Endothelial cell of umbilical vein (primary cell): ENCODE results near the gene GOLPH3. TPM values are rescaled to one million over a fixed set of nuclear protein-coding genes. Genes with fewer than 3 reads are reported as not detected.

ENCODE experiments used
- BruUV-seq: library from RNA; stranded (reverse); fragments of 400-500 nt; replicated peaks from 2 replicates; lab custom pipeline; 2021; lab: Mats Ljungman, UMichigan
- CTCF ChIA-PET: fragments of 300-600, 350-600 bp; sonication (Branson Sonifier 250); formaldehyde crosslinking; loops from one replicate; lab custom pipeline; 2021; ENCODE audit warnings: antibody characterized with exemption, inconsistent platforms; lab: Charles Lee
- POLR2A ChIA-PET: fragments of 300-600, 350-600 bp; sonication (Branson Sonifier 250); formaldehyde crosslinking; loops from one replicate; lab custom pipeline; 2021; ENCODE audit warnings: antibody characterized with exemption, inconsistent platforms; lab: Charles Lee
- DNase-seq: peaks from one replicate; pipeline ENCODE4 v3.0.0-alpha.2; 2011; ENCODE audit warnings: low read depth, low spot score
- FAIRE-seq: peaks from 2 replicates; lab custom pipeline; 2011; peaks lifted over from hg19 to GRCh38; lab: Jason Lieb, UNC
- H2AFZ ChIP-seq: 2 replicates; pipeline ENCODE4 v1.6.0; 2012; ENCODE audit warnings: low read depth, low read length, control low read depth, inconsistent platforms
- H3K27ac ChIP-seq: 2 replicates; pipeline ENCODE4 v1.5.1; 2011; ENCODE audit warnings: low read depth, mild to moderate bottlenecking, control low read depth, low read length, moderate library complexity; ENCODE audit not compliant: insufficient read depth
- H3K27me3 ChIP-seq, 2 experiments: 2 replicates each; pipeline versions ENCODE4 v1.6.0 to v1.6.1; 2011; ENCODE audit warnings: low read length in 2 of 2, mixed read lengths in 1 of 2; ENCODE audit not compliant: control insufficient read depth in 2 of 2, insufficient read depth in 2 of 2
- H3K36me3 ChIP-seq, 2 experiments: 2 replicates in 1 of 2; 3 replicates in 1 of 2; pipeline ENCODE4 v1.5.1; 2011; ENCODE audit warnings: low read length in 2 of 2, mild to moderate bottlenecking in 1 of 2, moderate library complexity in 1 of 2; ENCODE audit not compliant: control insufficient read depth in 2 of 2, insufficient read depth in 2 of 2; ENCODE audit errors: extremely low read depth in 1 of 2
- H3K4me1 ChIP-seq: 3 replicates; pipeline ENCODE4 v1.5.1; 2011; ENCODE audit warnings: mild to moderate bottlenecking, low read length; ENCODE audit not compliant: control insufficient read depth, insufficient read depth; ENCODE audit errors: extremely low read depth
- H3K4me2 ChIP-seq: 2 replicates; pipeline ENCODE4 v1.6.1; 2011; ENCODE audit warnings: low read length, control low read depth, mixed read lengths; ENCODE audit not compliant: insufficient read depth
- H3K4me3 ChIP-seq, 3 experiments: fragments of 200-600 bp in 1 of 3; sonication (generic), shearing (Covaris generic) in 1 of 3; replicated peaks in 1 of 3; 2 replicates each; pipeline ENCODE4 v1.5.1; 2011 to 2016; ENCODE audit warnings: control low read depth in 3 of 3, low read length in 3 of 3, mild to moderate bottlenecking in 2 of 3, inconsistent platforms in 1 of 3, low read depth in 1 of 3, moderate library complexity in 1 of 3; ENCODE audit not compliant: insufficient read depth in 1 of 3
- H3K79me2 ChIP-seq: 2 replicates; pipeline ENCODE4 v1.6.0; 2012; ENCODE audit warnings: low read length, inconsistent platforms; ENCODE audit not compliant: control insufficient read depth, insufficient read depth
- H3K9ac ChIP-seq: replicated peaks from 2 replicates; pipeline ENCODE3; 2011; ENCODE audit warnings: low read length, control low read depth; ENCODE audit not compliant: insufficient read depth; ENCODE audit errors: extremely low read depth
- H3K9me1 ChIP-seq: replicated peaks from 3 replicates; pipeline ENCODE4 v1.6.0; 2011; ENCODE audit warnings: mild to moderate bottlenecking, low read length; ENCODE audit not compliant: control insufficient read depth, insufficient read depth; ENCODE audit errors: extremely low read depth
- H3K9me3 ChIP-seq: replicated peaks from 2 replicates; pipeline ENCODE4 v1.5.1; 2012; ENCODE audit warnings: low read length, inconsistent platforms; ENCODE audit not compliant: control insufficient read depth, insufficient read depth
- H4K20me1 ChIP-seq: replicated peaks from 2 replicates; pipeline ENCODE3; 2011; ENCODE audit warnings: mild to moderate bottlenecking, low read length; ENCODE audit not compliant: control insufficient read depth, insufficient read depth; ENCODE audit errors: extremely low read depth
- EZH2 ChIP-seq: IDR thresholded peaks from 2 replicates; pipeline ENCODE4 v1.6.1; 2012; ENCODE audit warnings: borderline replicate concordance, low read depth, mild to moderate bottlenecking, moderate library complexity, low read length, inconsistent platforms; ENCODE audit not compliant: severe bottlenecking
- FOS ChIP-seq: IDR thresholded peaks from 2 replicates; pipeline ENCODE4 v1.6.1; 2011; ENCODE audit warnings: mild to moderate bottlenecking, low read length, moderate library complexity, borderline replicate concordance; ENCODE audit not compliant: insufficient read depth
- GATA2 ChIP-seq: IDR thresholded peaks from 2 replicates; pipeline ENCODE4 v1.7.0; 2011; ENCODE audit warnings: low read depth, mild to moderate bottlenecking, moderate library complexity, mixed read lengths, low read length; ENCODE audit not compliant: insufficient read length, insufficient read depth
- JUN ChIP-seq: IDR thresholded peaks from 2 replicates; pipeline ENCODE4 v1.6.1; 2011; ENCODE audit warnings: borderline replicate concordance, low read depth; ENCODE audit not compliant: insufficient read length, insufficient read depth
- MYC ChIP-seq: IDR thresholded peaks from one replicate; pipeline ENCODE4 v1.6.1; 2011; ENCODE audit warnings: mild to moderate bottlenecking, low read depth, low read length
- POLR2A ChIP-seq: IDR thresholded peaks from 2 replicates; pipeline ENCODE4 v1.6.1; 2012; ENCODE audit warnings: low read depth, mild to moderate bottlenecking, control low read depth, low read length
- POLR2AphosphoS5 ChIP-seq: IDR thresholded peaks from 2 replicates; pipeline ENCODE4 v1.6.1; 2012; ENCODE audit warnings: low read depth, mild to moderate bottlenecking, control low read depth, low read length, moderate library complexity; ENCODE audit not compliant: insufficient read depth
- dilution Hi-C: fragments of 300-500 bp; cut with MboI; formaldehyde crosslinking; loops from one replicate; pipeline ENCODE4 v1.15.0; 2019; ENCODE audit warnings: low sequenced_read_pairs; ENCODE audit not compliant: extremely low pct_ligation_motif_present
- intact Hi-C: fragments of 100-400 bp; cut with micrococcal nuclease; formaldehyde crosslinking; loops from one replicate; pipeline ENCODE4 v1.10.0; 2022
- polyA plus RNA-seq, 4 experiments: library from polyadenylated mRNA; depleted of rRNA in 3 of 4; stranded (reverse) in 3 of 4; unstranded in 1 of 4; fragments of >200 nt; gene quantifications; 2 replicates each; pipeline versions ENCODE4 v1.2.1 to v1.2.3, GENCODE V29; 2011 to 2012; ENCODE audit warnings: missing spikeins in 1 of 4
- total RNA-seq: library from RNA; stranded (reverse); gene quantifications from 2 replicates; pipeline ENCODE4 v1.2.3, GENCODE V29; 2021
- TF ChIP-seq, protein P1 (sequence below), 2 donors: IDR thresholded peaks; 1 replicate in 1 of 2; 2 replicates in 1 of 2; pipeline ENCODE4 v1.5.1; 2011; ENCODE audit warnings: low read length in 2 of 2, mild to moderate bottlenecking in 2 of 2, moderate library complexity in 2 of 2, control low read depth in 1 of 2, inconsistent platforms in 1 of 2, low read depth in 1 of 2; ENCODE audit not compliant: insufficient read depth in 1 of 2; ENCODE audit errors: extremely low read depth in 1 of 2
- TF ChIP-seq, protein P2 (sequence below): IDR thresholded peaks from 2 replicates; pipeline ENCODE4 v1.6.1; 2011; ENCODE audit not compliant: insufficient read depth, insufficient read length

GOLPH3 gene
- total and polyA plus RNA-seq, 2 donors (not counting 3 experiments of a cell fraction or from before 2014, with no cell fraction given) = 38.1 to 70.2 TPM

- Histone ChIP-seq H3K27me3 (no peaks in the 10 kb centered on the region), H3K4me2 (no peak overlapping the region), H3K9me3 (no peaks in the 10 kb centered on the region), H3K4me1 (peaks cover 10% of the 10 kb centered on the region), H3K9me1 (no peaks in the 10 kb centered on the region), H3K4me3 (no peak overlapping the region), H3K36me3 (peaks cover 0 to 4% of the 10 kb centered on the region in 2 experiments), H3K79me2 (peaks cover 98% of the 10 kb centered on the region), H4K20me1 (peaks cover 20% of the 10 kb centered on the region), H3K9ac (no peak overlapping the region), H3K27ac (no peak overlapping the region), H2AFZ (no peak overlapping the region)
- ChIA-PET CTCF (interaction anchor here (1.7 kb wide), 2 partner anchors 9 to 18 kb away, joined by 3 to 6 read pairs; no protein-coding TSS in a partner anchor), POLR2A (interaction anchor here (0.6 to 0.7 kb wide), 2 partner anchors 48 to 120 kb away, joined by 3 to 10 read pairs; no protein-coding TSS in a partner anchor)
- DNase-seq (no peak), FAIRE-seq (no peak)
- no TSS peak for BruUV-seq
- TF ChIP-seq JUN (no peak), EZH2 (no peak)
- TF ChIP-seq, protein P1, sequence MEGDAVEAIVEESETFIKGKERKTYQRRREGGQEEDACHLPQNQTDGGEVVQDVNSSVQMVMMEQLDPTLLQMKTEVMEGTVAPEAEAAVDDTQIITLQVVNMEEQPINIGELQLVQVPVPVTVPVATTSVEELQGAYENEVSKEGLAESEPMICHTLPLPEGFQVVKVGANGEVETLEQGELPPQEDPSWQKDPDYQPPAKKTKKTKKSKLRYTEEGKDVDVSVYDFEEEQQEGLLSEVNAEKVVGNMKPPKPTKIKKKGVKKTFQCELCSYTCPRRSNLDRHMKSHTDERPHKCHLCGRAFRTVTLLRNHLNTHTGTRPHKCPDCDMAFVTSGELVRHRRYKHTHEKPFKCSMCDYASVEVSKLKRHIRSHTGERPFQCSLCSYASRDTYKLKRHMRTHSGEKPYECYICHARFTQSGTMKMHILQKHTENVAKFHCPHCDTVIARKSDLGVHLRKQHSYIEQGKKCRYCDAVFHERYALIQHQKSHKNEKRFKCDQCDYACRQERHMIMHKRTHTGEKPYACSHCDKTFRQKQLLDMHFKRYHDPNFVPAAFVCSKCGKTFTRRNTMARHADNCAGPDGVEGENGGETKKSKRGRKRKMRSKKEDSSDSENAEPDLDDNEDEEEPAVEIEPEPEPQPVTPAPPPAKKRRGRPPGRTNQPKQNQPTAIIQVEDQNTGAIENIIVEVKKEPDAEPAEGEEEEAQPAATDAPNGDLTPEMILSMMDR (IDR thresholded peaks at IDR 0.05; ENCODE audit: extremely low read depth in 1 of 2, insufficient read depth in 1 of 2, low read depth in 1 of 2, low read length in 2 of 2) = no peak
- intact Hi-C loops (no loop called here), dilution Hi-C loops (no loop called here)
These were observed 18.9 kb downstream of the GOLPH3 start for GRCh38 chr5:32155211-32155610.

GRCh38 chr5:32153723-32154122 is 20.4 kb downstream of the GOLPH3 start:
- TF ChIP-seq, protein P1 (IDR thresholded peaks at IDR 0.05; ENCODE audit: extremely low read depth in 1 of 2, insufficient read depth in 1 of 2, low read depth in 1 of 2, low read length in 2 of 2) = no peak
- TF ChIP-seq MYC (no peak), FOS (no peak), GATA2 (no peak), EZH2 (no peak), JUN (no peak), POLR2AphosphoS5 (no peak), POLR2A (no peak)
- TF ChIP-seq, protein P2, sequence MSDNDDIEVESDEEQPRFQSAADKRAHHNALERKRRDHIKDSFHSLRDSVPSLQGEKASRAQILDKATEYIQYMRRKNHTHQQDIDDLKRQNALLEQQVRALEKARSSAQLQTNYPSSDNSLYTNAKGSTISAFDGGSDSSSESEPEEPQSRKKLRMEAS = no peak
- POLR2A ChIA-PET = no interaction called here
- Histone ChIP-seq H3K9me1 (no peaks in the 10 kb centered on the region), H3K4me3 (no peak overlapping the region), H3K27ac (peak overlapping the region; percentile 5), H3K27me3 (no peaks in the 10 kb centered on the region), H3K4me1 (peaks cover 10% of the 10 kb centered on the region), H3K36me3 (peaks cover 0 to 4% of the 10 kb centered on the region in 2 experiments), H3K4me2 (peak overlapping the region; percentile 34), H4K20me1 (peaks cover 20% of the 10 kb centered on the region), H3K79me2 (peaks cover 98% of the 10 kb centered on the region), H3K9ac (no peak overlapping the region), H3K9me3 (no peaks in the 10 kb centered on the region), H2AFZ (no peak overlapping the region)
- BruUV-seq = no TSS peak
- FAIRE-seq = peak; percentile 79
- peak; percentile 88 for DNase-seq
- dilution Hi-C loops = no loop called here
- CTCF ChIA-PET = interaction anchor here (1.8 kb wide), 1 partner anchor 9 kb away, joined by 3 read pairs; no protein-coding TSS in a partner anchor
- intact Hi-C loops = no loop called here
